ENCODE data around the gene PTPMT1. TPM values are rescaled to one million over a fixed set of nuclear protein-coding genes. Genes with fewer than 3 reads are reported as not detected.

Gene PTPMT1
- total RNA-seq, 1 donor from 2014 or later: 34.9 TPM

- Mint-ChIP-seq H3K9me3 (ENCODE audit: unreplicated experiment) (no peaks in the 10 kb centered on the region), H3K4me3 (ENCODE audit: unreplicated experiment) (no peak overlapping the region), H3K4me1 (ENCODE audit: unreplicated experiment) (peaks cover 8% of the 10 kb centered on the region), H3K36me3 (ENCODE audit: low read depth, unreplicated experiment) (peaks cover 4% of the 10 kb centered on the region), H3K27me3 (ENCODE audit: unreplicated experiment) (peaks cover 14% of the 10 kb centered on the region), H3K27ac (ENCODE audit: unreplicated experiment) (no peak overlapping the region)
- no peak for DNase-seq (ENCODE audit: low spot score)
- TF ChIP-seq, protein P1, sequence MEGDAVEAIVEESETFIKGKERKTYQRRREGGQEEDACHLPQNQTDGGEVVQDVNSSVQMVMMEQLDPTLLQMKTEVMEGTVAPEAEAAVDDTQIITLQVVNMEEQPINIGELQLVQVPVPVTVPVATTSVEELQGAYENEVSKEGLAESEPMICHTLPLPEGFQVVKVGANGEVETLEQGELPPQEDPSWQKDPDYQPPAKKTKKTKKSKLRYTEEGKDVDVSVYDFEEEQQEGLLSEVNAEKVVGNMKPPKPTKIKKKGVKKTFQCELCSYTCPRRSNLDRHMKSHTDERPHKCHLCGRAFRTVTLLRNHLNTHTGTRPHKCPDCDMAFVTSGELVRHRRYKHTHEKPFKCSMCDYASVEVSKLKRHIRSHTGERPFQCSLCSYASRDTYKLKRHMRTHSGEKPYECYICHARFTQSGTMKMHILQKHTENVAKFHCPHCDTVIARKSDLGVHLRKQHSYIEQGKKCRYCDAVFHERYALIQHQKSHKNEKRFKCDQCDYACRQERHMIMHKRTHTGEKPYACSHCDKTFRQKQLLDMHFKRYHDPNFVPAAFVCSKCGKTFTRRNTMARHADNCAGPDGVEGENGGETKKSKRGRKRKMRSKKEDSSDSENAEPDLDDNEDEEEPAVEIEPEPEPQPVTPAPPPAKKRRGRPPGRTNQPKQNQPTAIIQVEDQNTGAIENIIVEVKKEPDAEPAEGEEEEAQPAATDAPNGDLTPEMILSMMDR (IDR thresholded peaks at IDR 0.05; ENCODE audit: unreplicated experiment): no peak
These were observed 34.5 kb downstream of the PTPMT1 start for GRCh38 chr11:47599902-47600301.

GRCh38 chr11:47603295-47603694 is 37.9 kb downstream of the PTPMT1 start:
- Mint-ChIP-seq H3K4me1 (ENCODE audit: unreplicated experiment) (peaks cover 8% of the 10 kb centered on the region), H3K36me3 (ENCODE audit: low read depth, unreplicated experiment) (peaks cover 4% of the 10 kb centered on the region), H3K9me3 (ENCODE audit: unreplicated experiment) (no peaks in the 10 kb centered on the region), H3K27me3 (ENCODE audit: unreplicated experiment) (peaks cover 6% of the 10 kb centered on the region), H3K27ac (ENCODE audit: unreplicated experiment) (no peak overlapping the region), H3K4me3 (ENCODE audit: unreplicated experiment) (no peak overlapping the region)
- DNase-seq (ENCODE audit: low spot score): no peak
- TF ChIP-seq, protein P1 (IDR thresholded peaks at IDR 0.05; ENCODE audit: unreplicated experiment): no peak

GRCh38 chr11:47605921-47606320 is 40.5 kb downstream of the PTPMT1 start:
- peaks cover 4% of the 10 kb centered on the region for H3K27me3 Mint-ChIP-seq (ENCODE audit: unreplicated experiment)
- H3K9me3 Mint-ChIP-seq (ENCODE audit: unreplicated experiment): no peaks in the 10 kb centered on the region
- H3K4me3 Mint-ChIP-seq (ENCODE audit: unreplicated experiment): no peak overlapping the region
- peaks cover 2% of the 10 kb centered on the region for H3K4me1 Mint-ChIP-seq (ENCODE audit: unreplicated experiment)
- no peaks in the 10 kb centered on the region for H3K36me3 Mint-ChIP-seq (ENCODE audit: low read depth, unreplicated experiment)
- TF ChIP-seq, protein P1 (IDR thresholded peaks at IDR 0.05; ENCODE audit: unreplicated experiment): no peak
- no peak overlapping the region for H3K27ac Mint-ChIP-seq (ENCODE audit: unreplicated experiment)
- no peak for DNase-seq (ENCODE audit: low spot score)

- Mint-ChIP-seq H3K27me3 (ENCODE audit: unreplicated experiment) (peaks cover 4% of the 10 kb centered on the region), H3K4me1 (ENCODE audit: unreplicated experiment) (peaks cover 5% of the 10 kb centered on the region), H3K9me3 (ENCODE audit: unreplicated experiment) (no peaks in the 10 kb centered on the region), H3K4me3 (ENCODE audit: unreplicated experiment) (no peak overlapping the region), H3K36me3 (ENCODE audit: low read depth, unreplicated experiment) (no peaks in the 10 kb centered on the region), H3K27ac (ENCODE audit: unreplicated experiment) (no peak overlapping the region)
- DNase-seq (ENCODE audit: low spot score): no peak
- TF ChIP-seq, protein P1 (IDR thresholded peaks at IDR 0.05; ENCODE audit: unreplicated experiment): no peak
These were observed 41.3 kb downstream of the PTPMT1 start for GRCh38 chr11:47606731-47607130.

- Mint-ChIP-seq H3K27me3 (ENCODE audit: unreplicated experiment) (peaks cover 2% of the 10 kb centered on the region), H3K4me1 (ENCODE audit: unreplicated experiment) (peaks cover 6% of the 10 kb centered on the region), H3K27ac (ENCODE audit: unreplicated experiment) (no peak overlapping the region), H3K4me3 (ENCODE audit: unreplicated experiment) (no peak overlapping the region), H3K9me3 (ENCODE audit: unreplicated experiment) (no peaks in the 10 kb centered on the region), H3K36me3 (ENCODE audit: low read depth, unreplicated experiment) (no peaks in the 10 kb centered on the region)
- no peak for DNase-seq (ENCODE audit: low spot score)
- TF ChIP-seq, protein P1 (IDR thresholded peaks at IDR 0.05; ENCODE audit: unreplicated experiment): no peak
These were observed 42.0 kb downstream of the PTPMT1 start for GRCh38 chr11:47607380-47607779.
